ENCODE data around the gene MSI2.
"Not testable (repeated sequence)": the region's sequence is repeated elsewhere in the genome, so short reads cannot be mapped to it uniquely, and the experiment has no call there.

MSI2 gene

DNA sequence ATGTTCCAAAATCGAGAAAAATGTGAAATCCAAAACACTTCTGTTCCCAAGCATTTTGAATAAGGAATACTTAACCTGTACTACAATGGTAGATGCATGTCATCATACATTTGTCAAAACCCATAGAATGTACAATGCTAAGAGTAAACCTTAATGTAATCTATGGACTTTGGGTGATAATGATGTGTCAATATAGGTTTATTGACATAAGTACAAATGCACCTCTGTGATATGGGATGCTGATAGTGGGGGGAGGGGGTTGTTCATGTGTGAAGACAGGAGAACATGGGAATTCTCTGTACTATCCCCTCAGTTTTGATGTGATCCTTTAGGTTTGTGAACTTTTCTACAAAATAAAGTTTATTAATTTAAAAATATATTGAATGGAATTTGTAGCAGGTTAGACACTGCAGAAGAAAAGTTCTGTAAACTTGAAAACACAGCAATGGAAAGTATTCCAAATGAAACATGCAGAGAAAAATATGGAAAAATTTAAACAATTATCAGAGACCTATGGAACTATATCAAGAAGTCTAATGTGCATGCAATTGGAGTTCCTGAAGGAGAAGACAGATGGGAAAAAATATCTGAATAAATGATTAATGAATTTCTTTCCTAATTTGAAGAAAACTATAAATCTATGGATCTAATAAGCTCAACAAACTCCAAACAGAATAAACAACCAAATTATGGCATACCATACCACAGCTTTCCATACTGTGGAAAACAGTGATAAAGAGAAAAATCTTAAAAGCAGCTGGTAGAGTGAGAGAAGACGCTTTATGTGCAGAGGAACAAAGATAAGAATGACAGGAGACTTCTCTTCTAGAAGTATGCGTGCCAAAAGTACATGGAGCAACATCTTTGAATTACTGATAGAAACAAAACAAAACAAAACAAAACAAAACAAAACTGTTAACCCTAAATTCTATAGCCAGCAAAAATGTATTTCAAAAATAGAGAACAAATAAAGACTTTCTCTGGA is 34.7 kb upstream of the MSI2 start:
- DNase-seq (ENCODE audit: low spot score) = no peak
- Histone ChIP-seq H3K9ac (ENCODE audit: low read depth, low read length, poor library complexity) (no peak overlapping the region), H2AFZ (ENCODE audit: low read length) (no peak overlapping the region), H2AK5ac (ENCODE audit: low read depth, low read length) (no peak overlapping the region), H2BK12ac (ENCODE audit: low read length) (no peak overlapping the region), H3K4ac (ENCODE audit: low read length) (no peak overlapping the region), H3K18ac (ENCODE audit: low read length) (no peak overlapping the region), H3K23ac (ENCODE audit: low read depth, low read length, poor library complexity) (no peak overlapping the region), H2BK15ac (ENCODE audit: low read length) (no peak overlapping the region), H3K27ac (replicated peaks; ENCODE audit: low read length) (no peak overlapping the region), H2BK5ac (ENCODE audit: low read length) (no peak overlapping the region), H3K27me3 (ENCODE audit: control insufficient read depth in 3 of 3, insufficient read depth in 3 of 3, low read depth in 1 of 3, low read length in 3 of 3) (no peaks in the 10 kb centered on the region), H2BK120ac (ENCODE audit: low read depth, low read length) (no peak overlapping the region), H3K4me1 (ENCODE audit: control insufficient read depth in 2 of 2, insufficient read depth in 1 of 2, low read depth in 1 of 2, low read length in 2 of 2) (no peaks in the 10 kb centered on the region), H3K79me1 (ENCODE audit: low read depth, low read length) (no peaks in the 10 kb centered on the region), H3K9me3 (replicated peaks in 1 of 2; ENCODE audit: control insufficient read depth in 2 of 2, insufficient read depth in 1 of 2, low read depth in 1 of 2, low read length in 2 of 2) (peaks cover 0 to 5% of the 10 kb centered on the region in 2 donors), H4K8ac (ENCODE audit: low read depth, low read length) (no peak overlapping the region), H3K4me2 (ENCODE audit: insufficient read depth, low read length, poor library complexity, severe bottlenecking) (no peak overlapping the region), H3K36me3 (replicated peaks in 1 of 2; ENCODE audit: control insufficient read depth in 2 of 2, insufficient read depth in 2 of 2, low read length in 2 of 2) (no peaks in the 10 kb centered on the region), H3K4me3 (ENCODE audit: low read length in 2 of 2) (no peak overlapping the region), H4K91ac (ENCODE audit: low read depth, low read length, poor library complexity) (no peak overlapping the region), H3K14ac (ENCODE audit: low read length) (no peak overlapping the region)
- WGBS, 2 donors (ENCODE audit: extremely low coverage in 2 of 2, insufficient read length in 2 of 2, insufficient replicate concordance in 1 of 2) = no CpG with 5 or more reads among the region's 3 CpGs

GRCh38 chr17:57222422-57222821 is 33.9 kb upstream of the MSI2 start:
- not testable (repeated sequence) for H3K79me1 ChIP-seq (ENCODE audit: low read depth, low read length); H4K8ac ChIP-seq (ENCODE audit: low read depth, low read length); H3K4me2 ChIP-seq (ENCODE audit: insufficient read depth, low read length, poor library complexity, severe bottlenecking); DNase-seq (ENCODE audit: low spot score); H4K91ac ChIP-seq (ENCODE audit: low read depth, low read length, poor library complexity); H3K27me3 ChIP-seq (ENCODE audit: control insufficient read depth in 3 of 3, insufficient read depth in 3 of 3, low read depth in 1 of 3, low read length in 3 of 3); H3K9ac ChIP-seq (ENCODE audit: low read depth, low read length, poor library complexity); H2BK120ac ChIP-seq (ENCODE audit: low read depth, low read length); H2BK5ac ChIP-seq (ENCODE audit: low read length); H3K36me3 ChIP-seq (replicated peaks in 1 of 2; ENCODE audit: control insufficient read depth in 2 of 2, insufficient read depth in 2 of 2, low read length in 2 of 2); H3K27ac ChIP-seq (replicated peaks; ENCODE audit: low read length); H2BK15ac ChIP-seq (ENCODE audit: low read length); H2AK5ac ChIP-seq (ENCODE audit: low read depth, low read length); H3K14ac ChIP-seq (ENCODE audit: low read length); H2BK12ac ChIP-seq (ENCODE audit: low read length); H2AFZ ChIP-seq (ENCODE audit: low read length); H3K18ac ChIP-seq (ENCODE audit: low read length); H3K23ac ChIP-seq (ENCODE audit: low read depth, low read length, poor library complexity); H3K4me3 ChIP-seq (ENCODE audit: low read length in 2 of 2); H3K9me3 ChIP-seq (replicated peaks in 1 of 2; ENCODE audit: control insufficient read depth in 2 of 2, insufficient read depth in 1 of 2, low read depth in 1 of 2, low read length in 2 of 2); H3K4me1 ChIP-seq (ENCODE audit: control insufficient read depth in 2 of 2, insufficient read depth in 1 of 2, low read depth in 1 of 2, low read length in 2 of 2); H3K4ac ChIP-seq (ENCODE audit: low read length)
- no CpG with 5 or more reads among the region's 1 CpG for WGBS, 2 donors (ENCODE audit: extremely low coverage in 2 of 2, insufficient read length in 2 of 2, insufficient replicate concordance in 1 of 2)

- Histone ChIP-seq H3K27ac (replicated peaks; ENCODE audit: low read length) (no peak overlapping the region), H3K4ac (ENCODE audit: low read length) (no peak overlapping the region), H4K8ac (ENCODE audit: low read depth, low read length) (no peak overlapping the region), H3K9ac (ENCODE audit: low read depth, low read length, poor library complexity) (no peak overlapping the region), H2BK12ac (ENCODE audit: low read length) (no peak overlapping the region), H3K4me2 (ENCODE audit: insufficient read depth, low read length, poor library complexity, severe bottlenecking) (no peak overlapping the region), H3K4me1 (ENCODE audit: control insufficient read depth in 2 of 2, insufficient read depth in 1 of 2, low read depth in 1 of 2, low read length in 2 of 2) (no peaks in the 10 kb centered on the region), H2BK15ac (ENCODE audit: low read length) (no peak overlapping the region), H3K79me1 (ENCODE audit: low read depth, low read length) (no peaks in the 10 kb centered on the region), H2BK5ac (ENCODE audit: low read length) (no peak overlapping the region), H3K9me3 (replicated peaks in 1 of 2; ENCODE audit: control insufficient read depth in 2 of 2, insufficient read depth in 1 of 2, low read depth in 1 of 2, low read length in 2 of 2) (peaks cover 0 to 5% of the 10 kb centered on the region in 2 donors), H2AFZ (ENCODE audit: low read length) (no peak overlapping the region), H3K4me3 (ENCODE audit: low read length in 2 of 2) (no peak overlapping the region), H2AK5ac (ENCODE audit: low read depth, low read length) (no peak overlapping the region), H3K18ac (ENCODE audit: low read length) (no peak overlapping the region), H4K91ac (ENCODE audit: low read depth, low read length, poor library complexity) (no peak overlapping the region), H3K14ac (ENCODE audit: low read length) (no peak overlapping the region), H3K36me3 (replicated peaks in 1 of 2; ENCODE audit: control insufficient read depth in 2 of 2, insufficient read depth in 2 of 2, low read length in 2 of 2) (no peaks in the 10 kb centered on the region), H2BK120ac (ENCODE audit: low read depth, low read length) (no peak overlapping the region), H3K27me3 (ENCODE audit: control insufficient read depth in 3 of 3, insufficient read depth in 3 of 3, low read depth in 1 of 3, low read length in 3 of 3) (no peaks in the 10 kb centered on the region), H3K23ac (ENCODE audit: low read depth, low read length, poor library complexity) (no peak overlapping the region)
- WGBS, 2 donors (ENCODE audit: extremely low coverage in 2 of 2, insufficient read length in 2 of 2, insufficient replicate concordance in 1 of 2) = no CpG with 5 or more reads among the region's 2 CpGs
- no peak for DNase-seq (ENCODE audit: low spot score)
Observed at GRCh38 chr17:57225127-57225526, 31.2 kb upstream of the MSI2 start.

- H3K4me1 ChIP-seq (ENCODE audit: control insufficient read depth in 2 of 2, insufficient read depth in 1 of 2, low read depth in 1 of 2, low read length in 2 of 2) = no peaks in the 10 kb centered on the region
- no peak overlapping the region for H2AK5ac ChIP-seq (ENCODE audit: low read depth, low read length)
- no peak overlapping the region for H3K18ac ChIP-seq (ENCODE audit: low read length)
- H3K9me3 ChIP-seq (replicated peaks in 1 of 2; ENCODE audit: control insufficient read depth in 2 of 2, insufficient read depth in 1 of 2, low read depth in 1 of 2, low read length in 2 of 2) = peaks cover 0 to 5% of the 10 kb centered on the region in 2 donors
- no peak for DNase-seq (ENCODE audit: low spot score)
- no peak overlapping the region for H3K4ac ChIP-seq (ENCODE audit: low read length)
- no CpG with 5 or more reads among the region's 1 CpG for WGBS, 2 donors (ENCODE audit: extremely low coverage in 2 of 2, insufficient read length in 2 of 2, insufficient replicate concordance in 1 of 2)
- no peak overlapping the region for H2BK5ac ChIP-seq (ENCODE audit: low read length)
- H2AFZ ChIP-seq (ENCODE audit: low read length) = no peak overlapping the region
- no peak overlapping the region for H3K14ac ChIP-seq (ENCODE audit: low read length)
- H3K79me1 ChIP-seq (ENCODE audit: low read depth, low read length) = no peaks in the 10 kb centered on the region
- no peaks in the 10 kb centered on the region for H3K27me3 ChIP-seq (ENCODE audit: control insufficient read depth in 3 of 3, insufficient read depth in 3 of 3, low read depth in 1 of 3, low read length in 3 of 3)
- no peak overlapping the region for H3K27ac ChIP-seq (replicated peaks; ENCODE audit: low read length)
- H2BK12ac ChIP-seq (ENCODE audit: low read length) = no peak overlapping the region
- H3K36me3 ChIP-seq (replicated peaks in 1 of 2; ENCODE audit: control insufficient read depth in 2 of 2, insufficient read depth in 2 of 2, low read length in 2 of 2) = no peaks in the 10 kb centered on the region
- H4K8ac ChIP-seq (ENCODE audit: low read depth, low read length) = no peak overlapping the region
- no peak overlapping the region for H2BK15ac ChIP-seq (ENCODE audit: low read length)
- H4K91ac ChIP-seq (ENCODE audit: low read depth, low read length, poor library complexity) = no peak overlapping the region
- H3K9ac ChIP-seq (ENCODE audit: low read depth, low read length, poor library complexity) = no peak overlapping the region
- H3K4me3 ChIP-seq (ENCODE audit: low read length in 2 of 2) = no peak overlapping the region
- H3K4me2 ChIP-seq (ENCODE audit: insufficient read depth, low read length, poor library complexity, severe bottlenecking) = no peak overlapping the region
- no peak overlapping the region for H3K23ac ChIP-seq (ENCODE audit: low read depth, low read length, poor library complexity)
- no peak overlapping the region for H2BK120ac ChIP-seq (ENCODE audit: low read depth, low read length)
Observed at GRCh38 chr17:57226793-57227192, 29.5 kb upstream of the MSI2 start.

All from neuronal stem cell (in vitro differentiated cells).